H9 (cell line): Measurements from ENCODE around the gene LINGO3. TPM values are rescaled to one million over a fixed set of nuclear protein-coding genes. Genes with fewer than 3 reads are reported as not detected.

ENCODE experiments used
- DNase-seq: peaks from one replicate; pipeline ENCODE4 v3.0.0-alpha.2; 2017
- H2AFZ ChIP-seq: one replicate; pipeline ENCODE4 v1.6.1; 2013; ENCODE audit warnings: mild to moderate bottlenecking, low read length, control low read depth, moderate library complexity
- H2AK5ac ChIP-seq: 2 replicates; pipeline ENCODE4 v1.6.1; 2013; ENCODE audit warnings: low read length, control low read depth, mixed read lengths; ENCODE audit not compliant: insufficient read length
- H2BK120ac ChIP-seq: one replicate; pipeline ENCODE4 v1.6.1; 2013; ENCODE audit warnings: low read depth, mild to moderate bottlenecking, low read length, control low read depth, inconsistent platforms; ENCODE audit not compliant: poor library complexity, severe bottlenecking
- H2BK12ac ChIP-seq: 2 replicates; pipeline ENCODE4 v1.6.1; 2013; ENCODE audit warnings: low read length, control low read depth, mixed read lengths, low read depth; ENCODE audit not compliant: insufficient read length
- H2BK15ac ChIP-seq: 2 replicates; pipeline ENCODE4 v1.6.1; 2013; ENCODE audit warnings: low read depth, low read length, control low read depth
- H2BK20ac ChIP-seq: one replicate; pipeline ENCODE4 v1.6.1; 2013; ENCODE audit warnings: low read depth, mild to moderate bottlenecking, low read length, control low read depth, inconsistent platforms; ENCODE audit not compliant: poor library complexity, severe bottlenecking
- H2BK5ac ChIP-seq: 2 replicates; pipeline ENCODE4 v1.6.1; 2013; ENCODE audit warnings: low read length, control low read depth, mixed read lengths; ENCODE audit not compliant: insufficient read length
- H3K14ac ChIP-seq: 2 replicates; pipeline ENCODE4 v1.6.1; 2013; ENCODE audit warnings: low read length, control low read depth; ENCODE audit not compliant: insufficient read depth
- H3K18ac ChIP-seq: 2 replicates; pipeline ENCODE4 v1.6.1; 2013; ENCODE audit warnings: low read depth, mild to moderate bottlenecking, mixed read lengths, low read length, control low read depth; ENCODE audit not compliant: insufficient read length
- H3K23ac ChIP-seq: 2 replicates; pipeline ENCODE4 v1.6.1; 2013; ENCODE audit warnings: low read length, control low read depth, mixed read lengths, low read depth; ENCODE audit not compliant: insufficient read length
- H3K23me2 ChIP-seq: 2 replicates; pipeline ENCODE4 v1.6.1; 2013; ENCODE audit warnings: low read depth, mild to moderate bottlenecking, mixed read lengths, low read length, control low read depth; ENCODE audit not compliant: insufficient read length, poor library complexity, severe bottlenecking
- H3K27ac ChIP-seq: 2 replicates; pipeline ENCODE4 v1.5.1; 2013; ENCODE audit warnings: low read length, control low read depth, mixed read lengths, low read depth; ENCODE audit not compliant: insufficient read length
- H3K27me3 ChIP-seq: 2 replicates; pipeline ENCODE4 v1.6.1; 2013; ENCODE audit warnings: low read length, control low read depth, inconsistent platforms; ENCODE audit not compliant: insufficient read depth
- H3K4ac ChIP-seq: 2 replicates; pipeline ENCODE4 v1.6.1; 2013; ENCODE audit warnings: low read depth, mild to moderate bottlenecking, control low read depth, inconsistent platforms, low read length, moderate library complexity
- H3K4me1 ChIP-seq: 2 replicates; pipeline ENCODE4 v1.6.1; 2013; ENCODE audit warnings: low read length, control low read depth, inconsistent platforms; ENCODE audit not compliant: insufficient read depth
- H3K4me2 ChIP-seq: 2 replicates; pipeline ENCODE4 v1.6.1; 2013; ENCODE audit warnings: low read length, control low read depth, mixed read lengths; ENCODE audit not compliant: insufficient read length, insufficient read depth
- H3K56ac ChIP-seq: 2 replicates; pipeline ENCODE4 v1.6.1; 2013; ENCODE audit warnings: low read depth, mild to moderate bottlenecking, mixed read lengths, low read length, control low read depth; ENCODE audit not compliant: insufficient read length
- H3K79me1 ChIP-seq: 2 replicates; pipeline ENCODE4 v1.6.1; 2013; ENCODE audit warnings: low read depth, mild to moderate bottlenecking, moderate library complexity, low read length, control low read depth, inconsistent platforms; ENCODE audit not compliant: insufficient read depth, poor library complexity, severe bottlenecking
- H3K79me2 ChIP-seq: 2 replicates; pipeline ENCODE4 v1.6.1; 2013; ENCODE audit warnings: low read length, control low read depth, inconsistent platforms; ENCODE audit not compliant: insufficient read depth
- H3K9ac ChIP-seq: 2 replicates; pipeline ENCODE4 v1.6.1; 2013; ENCODE audit warnings: low read length, control low read depth, mixed read lengths; ENCODE audit not compliant: insufficient read length; ENCODE audit errors: extremely low read depth
- H3K9me3 ChIP-seq: one replicate; pipeline ENCODE4 v1.6.1; 2013; ENCODE audit warnings: low read depth, low read length, inconsistent platforms; ENCODE audit not compliant: control insufficient read depth
- H3T11ph ChIP-seq: one replicate; pipeline ENCODE4 v1.6.1; 2013; ENCODE audit warnings: mild to moderate bottlenecking, low read length, control low read depth, inconsistent platforms
- H4K20me1 ChIP-seq: one replicate; pipeline ENCODE4 v1.6.1; 2013; ENCODE audit not compliant: control insufficient read depth, insufficient read length, insufficient read depth
- H4K5ac ChIP-seq: 2 replicates; pipeline ENCODE4 v1.6.1; 2013; ENCODE audit warnings: low read depth, mild to moderate bottlenecking, mixed read lengths, low read length, control low read depth; ENCODE audit not compliant: insufficient read length
- H4K8ac ChIP-seq: replicated peaks from 2 replicates; pipeline ENCODE4 v1.6.1; 2013; ENCODE audit warnings: low read length, control low read depth, mixed read lengths, low read depth; ENCODE audit not compliant: insufficient read length
- H4K91ac ChIP-seq: 2 replicates; pipeline ENCODE4 v1.6.1; 2013; ENCODE audit warnings: low read depth, mild to moderate bottlenecking, moderate library complexity, mixed read lengths, low read length, control low read depth; ENCODE audit not compliant: insufficient read length
- H3K27ac Mint-ChIP-seq, 3 experiments: 2 replicates in 2 of 3; 3 replicates in 1 of 3; pipeline ENCODE4 v1.8.0; 2020 to 2021; ENCODE audit warnings: mixed read lengths in 3 of 3, mild to moderate bottlenecking in 1 of 3, moderate library complexity in 1 of 3
- H3K27me3 Mint-ChIP-seq: 2 replicates; pipeline ENCODE4 v1.8.0; 2021; ENCODE audit warnings: low read depth, mild to moderate bottlenecking, moderate library complexity, mixed read lengths
- H3K36me3 Mint-ChIP-seq, 3 experiments: 2 replicates in 2 of 3; 3 replicates in 1 of 3; pipeline ENCODE4 v1.8.0; 2020 to 2021; ENCODE audit warnings: low read depth in 3 of 3, mixed read lengths in 3 of 3; ENCODE audit not compliant: insufficient read depth in 1 of 3
- H3K4me1 Mint-ChIP-seq, 2 experiments: 2 replicates each; pipeline ENCODE4 v1.8.0; 2020; ENCODE audit warnings: mixed read lengths in 2 of 2
- H3K4me3 Mint-ChIP-seq, 2 experiments: 2 replicates in 1 of 2; 3 replicates in 1 of 2; pipeline ENCODE4 v1.8.0; 2020 to 2021; ENCODE audit warnings: mild to moderate bottlenecking in 2 of 2, mixed read lengths in 2 of 2, moderate library complexity in 1 of 2
- H3K9me3 Mint-ChIP-seq, 2 experiments: 2 replicates in 1 of 2; 3 replicates in 1 of 2; pipeline ENCODE4 v1.8.0; 2020; ENCODE audit warnings: mild to moderate bottlenecking in 2 of 2, mixed read lengths in 2 of 2, moderate library complexity in 1 of 2
- WGBS: extraction: QIAGEN DNeasy Blood & Tissue Kit; methylation state at CpG from one replicate; pipeline ENCODE4 v1.1.7; 2013; ENCODE audit warnings: missing lambda C conversion rate, low lambda C conversion rate, mixed read lengths; ENCODE audit not compliant: insufficient read length; ENCODE audit errors: extremely low coverage; 5-methylcytosine and 5-hydroxymethylcytosine counted together
- total RNA-seq: library from RNA; stranded (reverse); gene quantifications from 2 replicates; pipeline ENCODE4 v1.2.1, GENCODE V29; 2021
- TF ChIP-seq, protein P1 (sequence below): fragments of 200-600 bp; sonication (generic); conservative IDR thresholded peaks from 3 replicates; pipeline ENCODE4 v1.8.0; 2021; ENCODE audit warnings: antibody characterized with exemption, mild to moderate bottlenecking

The LINGO3 gene
- total RNA-seq, 1 experiment from 2014 or later, result 0.28 TPM

DNA sequence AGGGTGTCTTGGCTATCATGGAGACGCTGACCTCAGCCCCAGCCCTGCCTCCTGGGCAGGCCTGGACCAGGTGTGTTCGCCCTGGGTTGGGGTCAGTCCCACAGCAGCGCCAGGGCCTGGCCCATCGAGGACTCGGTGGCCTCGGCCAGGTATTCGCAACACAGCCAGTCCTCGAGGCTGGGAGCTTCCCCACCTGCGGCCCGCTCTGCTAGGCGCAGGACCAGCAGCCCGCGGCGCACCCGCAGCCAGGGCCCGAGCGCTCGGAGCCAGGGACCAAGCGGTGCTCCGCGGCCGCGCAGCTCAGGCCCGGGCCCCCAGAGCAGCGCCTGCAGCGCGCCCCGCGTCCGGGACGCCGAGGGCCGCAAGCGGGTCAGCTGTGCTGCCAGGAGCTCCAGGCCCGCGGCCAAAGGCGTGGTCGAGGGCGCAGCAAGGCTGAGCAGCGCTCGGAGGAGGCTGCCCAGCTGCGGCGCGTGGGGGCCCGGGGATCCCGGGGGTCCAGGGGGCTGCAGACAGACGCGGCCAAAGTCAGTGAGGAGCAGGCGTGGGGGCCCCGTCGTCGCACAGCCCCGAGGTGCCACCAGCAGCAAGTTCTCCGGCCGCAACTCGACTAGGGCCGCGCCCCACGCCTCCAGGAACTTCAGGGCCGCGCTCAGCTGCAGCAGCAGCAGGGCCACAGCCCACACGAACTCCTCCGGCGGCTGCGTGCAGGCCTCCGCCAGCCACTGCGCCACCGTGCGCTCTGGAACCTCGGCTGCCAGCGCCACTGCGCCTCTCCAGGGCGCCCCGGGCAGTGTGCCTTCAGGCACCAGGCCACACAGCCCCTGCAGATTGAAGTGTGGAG is 32.1 kb downstream of the LINGO3 start:
- Histone ChIP-seq H3K14ac (no peak overlapping the region), H3K23me2 (peaks cover 4% of the 10 kb centered on the region), H2BK5ac (no peak overlapping the region), H4K91ac (no peak overlapping the region), H4K20me1 (peaks cover 2% of the 10 kb centered on the region), H2AK5ac (no peak overlapping the region), H2BK20ac (no peak overlapping the region), H3K4me1 (0 out of 2 replicates have a peak, but pooled peaks cover 2% of the 10 kb centered on the region), H2AFZ (no peak overlapping the region), H3T11ph (no peak overlapping the region), H3K9ac (no peak overlapping the region), H3K27me3 (no peaks in the 10 kb centered on the region), H3K79me1 (no peaks in the 10 kb centered on the region), H2BK12ac (no peak overlapping the region), H4K5ac (no peak overlapping the region), H3K4ac (no peak overlapping the region), H3K18ac (no peak overlapping the region), H3K4me2 (no peak overlapping the region), H4K8ac (no peak overlapping the region), H3K79me2 (peaks cover 11% of the 10 kb centered on the region; the same call in 1 of the 2 replicates), H2BK120ac (no peak overlapping the region), H2BK15ac (no peak overlapping the region), H3K23ac (no peak overlapping the region), H3K56ac (no peak overlapping the region), H3K27ac (no peak overlapping the region), H3K9me3 (no peaks in the 10 kb centered on the region)
- H3K36me3 Mint-ChIP-seq, result peaks cover 21 to 35% (median 25%) of the 10 kb centered on the region in 3 experiments
- TF ChIP-seq, protein P1, sequence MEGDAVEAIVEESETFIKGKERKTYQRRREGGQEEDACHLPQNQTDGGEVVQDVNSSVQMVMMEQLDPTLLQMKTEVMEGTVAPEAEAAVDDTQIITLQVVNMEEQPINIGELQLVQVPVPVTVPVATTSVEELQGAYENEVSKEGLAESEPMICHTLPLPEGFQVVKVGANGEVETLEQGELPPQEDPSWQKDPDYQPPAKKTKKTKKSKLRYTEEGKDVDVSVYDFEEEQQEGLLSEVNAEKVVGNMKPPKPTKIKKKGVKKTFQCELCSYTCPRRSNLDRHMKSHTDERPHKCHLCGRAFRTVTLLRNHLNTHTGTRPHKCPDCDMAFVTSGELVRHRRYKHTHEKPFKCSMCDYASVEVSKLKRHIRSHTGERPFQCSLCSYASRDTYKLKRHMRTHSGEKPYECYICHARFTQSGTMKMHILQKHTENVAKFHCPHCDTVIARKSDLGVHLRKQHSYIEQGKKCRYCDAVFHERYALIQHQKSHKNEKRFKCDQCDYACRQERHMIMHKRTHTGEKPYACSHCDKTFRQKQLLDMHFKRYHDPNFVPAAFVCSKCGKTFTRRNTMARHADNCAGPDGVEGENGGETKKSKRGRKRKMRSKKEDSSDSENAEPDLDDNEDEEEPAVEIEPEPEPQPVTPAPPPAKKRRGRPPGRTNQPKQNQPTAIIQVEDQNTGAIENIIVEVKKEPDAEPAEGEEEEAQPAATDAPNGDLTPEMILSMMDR, result no peak
- H3K27me3 Mint-ChIP-seq, result peaks cover 2% of the 10 kb centered on the region; the same call in 1 of the 2 replicates
- H3K4me3 Mint-ChIP-seq, result no peak overlapping the region
- WGBS, result no CpG with 5 or more reads among the region's 74 CpGs
- H3K4me1 Mint-ChIP-seq, result peaks cover 20 to 25% of the 10 kb centered on the region in 2 experiments
- peak; percentile 64 for DNase-seq
- H3K27ac Mint-ChIP-seq, result no peak overlapping the region
- no peaks in the 10 kb centered on the region; a peak in 1 of 5 replicates for H3K9me3 Mint-ChIP-seq
